Stimulated activated CD8-positive, alpha-beta memory T cell treated with anti-CD3 and anti-CD28 coated beads, Interleukin-2, amount 100 ng/mL, for 48 hours (primary cell): Measurements from ENCODE around the gene IGFL1.
"Not testable (repeated sequence)": the region's sequence is repeated elsewhere in the genome, so short reads cannot be mapped to it uniquely, and the experiment has no call there.

Source experiments
- DNase-seq, 2 donors: peaks; one replicate each; pipeline ENCODE4 v3.0.0-alpha.2; 2020; ENCODE audit warnings: low read depth in 2 of 2

Gene IGFL1

DNA sequence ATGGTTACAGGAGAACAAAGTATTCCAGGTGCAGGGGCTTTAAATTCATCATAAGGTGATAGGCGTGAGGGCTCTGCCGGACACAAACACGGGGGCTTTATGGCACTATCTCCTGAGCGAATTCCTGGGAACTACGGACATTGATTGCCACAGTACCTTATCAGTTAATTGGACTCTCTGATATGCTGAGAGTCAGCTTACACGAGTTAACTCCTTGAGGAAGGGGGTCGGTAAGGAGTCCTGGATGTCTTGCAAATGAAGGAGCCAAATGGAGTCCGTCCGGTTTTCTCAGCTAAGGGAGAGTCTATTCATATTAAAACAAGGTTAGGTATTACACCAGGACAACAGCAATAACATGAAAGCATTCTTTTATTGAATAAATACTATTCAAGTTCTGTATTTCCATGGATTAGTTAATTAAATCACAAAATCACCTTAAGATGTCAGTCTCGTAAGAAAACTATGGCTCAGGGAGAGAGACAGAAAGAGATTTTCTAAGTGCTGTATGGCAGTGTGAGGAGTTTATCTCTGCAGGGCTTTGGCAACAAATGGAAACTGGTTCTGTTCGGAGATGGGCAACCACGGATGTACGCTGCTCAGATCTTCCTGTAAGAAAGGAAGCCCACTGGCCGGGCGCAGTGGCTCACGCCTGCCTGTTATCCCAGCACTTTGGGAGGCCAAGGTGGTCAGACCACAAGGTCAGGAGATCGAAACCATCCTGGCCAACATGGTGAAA is 41.1 kb downstream of the IGFL1 start:
- no peak for DNase-seq

DNA sequence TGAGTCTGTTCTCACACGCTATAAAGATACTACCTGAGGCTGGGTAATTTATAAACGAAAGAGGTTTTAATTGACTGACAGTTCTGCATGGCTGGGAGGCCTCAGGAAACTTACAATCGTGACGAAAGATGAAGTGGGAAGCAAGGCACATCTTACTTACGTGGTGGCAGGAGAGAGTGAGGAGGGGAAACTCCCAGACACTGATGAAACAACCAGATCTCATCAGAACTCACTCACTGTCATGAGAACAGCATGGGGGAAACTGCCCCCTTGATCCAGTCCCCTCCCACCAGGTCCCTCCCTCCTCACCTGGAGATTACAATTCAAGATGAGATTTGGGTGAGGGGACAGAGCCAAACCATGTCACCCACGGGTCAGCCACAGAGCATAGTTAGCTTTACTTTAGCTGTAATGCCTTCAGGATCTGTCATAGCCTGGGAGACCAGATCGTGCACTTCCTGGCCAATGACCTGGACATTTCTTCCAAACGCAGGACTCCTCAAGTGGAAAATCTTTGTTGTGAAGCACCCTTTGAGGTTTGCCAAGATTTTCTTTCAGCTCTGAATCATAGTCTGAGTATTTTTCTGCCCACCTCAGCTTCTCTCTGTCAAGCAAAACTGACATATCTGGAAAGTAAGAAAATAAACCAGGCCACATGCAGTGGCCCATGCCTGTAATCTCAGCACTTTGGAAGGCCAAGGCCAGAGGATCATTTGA is 42.1 kb downstream of the IGFL1 start:
- DNase-seq, result no peak

DNA sequence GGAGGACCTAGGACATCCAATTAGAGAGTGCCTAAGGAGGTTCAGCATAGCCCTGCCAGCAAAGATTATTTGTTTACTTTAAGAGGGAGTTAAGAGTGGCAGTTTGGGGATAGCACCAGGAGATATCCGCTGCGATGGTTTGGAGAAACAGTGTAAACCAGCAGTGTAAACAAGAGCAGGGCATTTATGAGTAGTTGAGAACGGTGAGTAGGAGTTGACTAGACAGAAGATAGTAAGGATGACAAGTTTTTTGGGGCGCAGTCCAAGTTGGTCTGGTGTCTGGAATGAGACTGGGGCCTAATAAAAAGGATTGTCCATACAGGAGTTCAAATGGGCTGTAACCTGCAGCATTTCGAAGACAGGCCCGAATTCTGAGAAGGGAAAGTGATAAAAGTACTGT is 44.4 kb downstream of the IGFL1 start:
- not testable (repeated sequence) for DNase-seq

DNA sequence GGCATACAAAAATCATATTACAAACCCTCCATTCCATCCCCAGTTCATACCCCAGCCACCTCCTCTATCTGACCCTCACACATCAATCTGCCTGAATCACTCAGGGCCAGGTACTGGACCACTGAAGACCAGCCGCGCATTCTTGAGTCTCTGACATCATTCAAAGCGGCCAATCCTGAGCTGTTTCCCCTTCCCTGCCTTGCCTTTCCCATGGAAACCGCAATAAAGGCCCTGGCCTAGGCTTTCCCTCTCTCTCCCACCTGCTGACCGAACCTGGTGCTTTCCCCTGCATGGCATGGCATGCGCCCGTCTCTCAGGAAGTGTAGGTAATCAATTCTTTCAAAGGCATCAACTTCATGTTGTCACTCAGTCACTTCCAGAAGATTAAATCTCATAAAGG is 49.6 kb downstream of the IGFL1 start:
- no peak for DNase-seq
